ENCODE data around the gene SKI.
"Not testable (repeated sequence)": the region's sequence is repeated elsewhere in the genome, so short reads cannot be mapped to it uniquely, and the experiment has no call there.

Gene SKI

GRCh38 chr1:2279817-2280216, 51.7 kb downstream of the SKI start:
- DNase-seq, result no peak

- DNase-seq, result no peak
Observed at GRCh38 chr1:2282556-2283270, 54.6 kb downstream of the SKI start.

GRCh38 chr1:2283371-2283990, 55.4 kb downstream of the SKI start:
- no peak for DNase-seq

- no peak for DNase-seq
Observed at GRCh38 chr1:2283991-2284895, 56.1 kb downstream of the SKI start.

- no peak for DNase-seq
Observed at GRCh38 chr1:2284932-2285331, 56.8 kb downstream of the SKI start.

GRCh38 chr1:2286923-2287322, 58.8 kb downstream of the SKI start:
- DNase-seq, result no peak

GRCh38 chr1:2287649-2288048, 59.5 kb downstream of the SKI start:
- DNase-seq, result no peak

GRCh38 chr1:2288311-2288710, 60.2 kb downstream of the SKI start:
- DNase-seq, result no peak

GRCh38 chr1:2288816-2289536, 60.9 kb downstream of the SKI start:
- DNase-seq, result no peak

GRCh38 chr1:2289607-2290006, 61.5 kb downstream of the SKI start:
- no peak for DNase-seq

GRCh38 chr1:2290171-2290578, 62.1 kb downstream of the SKI start:
- DNase-seq, result no peak

GRCh38 chr1:2290595-2291510, 62.7 kb downstream of the SKI start:
- no peak for DNase-seq

- DNase-seq, result no peak
Observed at GRCh38 chr1:2291577-2291976, 63.5 kb downstream of the SKI start.

- DNase-seq, result no peak
Observed at GRCh38 chr1:2292725-2293450, 64.8 kb downstream of the SKI start.

GRCh38 chr1:2294033-2294724, 66.1 kb downstream of the SKI start:
- no peak for DNase-seq

- DNase-seq, result no peak
Observed at GRCh38 chr1:2294725-2295078, 66.6 kb downstream of the SKI start.

GRCh38 chr1:2295526-2295925, 67.4 kb downstream of the SKI start:
- DNase-seq, result no peak

- not testable (repeated sequence) for DNase-seq
Observed at GRCh38 chr1:2296211-2296610, 68.1 kb downstream of the SKI start.

GRCh38 chr1:2296614-2297013, 68.5 kb downstream of the SKI start:
- no peak for DNase-seq

- no peak for DNase-seq
Observed at GRCh38 chr1:2297246-2298011, 69.3 kb downstream of the SKI start.

All from DMS53 (cell line).